Measurements from ENCODE around the gene GPHN.

The GPHN gene

DNA sequence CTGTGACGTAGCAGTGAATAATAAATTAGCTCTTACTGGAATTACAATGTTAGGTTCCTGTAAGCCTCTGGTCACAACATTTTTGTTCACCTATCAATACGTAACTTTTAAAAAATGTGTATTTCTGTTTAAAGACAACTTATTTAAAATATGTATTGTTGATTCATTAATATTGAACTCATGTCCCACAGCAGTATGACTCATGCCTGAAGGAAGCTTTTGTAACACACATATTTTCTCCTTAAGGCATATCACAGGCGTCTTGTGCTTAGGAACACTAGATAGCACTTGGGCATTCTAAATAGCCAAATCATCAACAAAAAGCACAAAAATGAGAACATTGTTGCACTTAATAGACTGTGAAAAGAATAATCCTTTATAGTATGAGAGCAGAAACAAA, 92.5 kb downstream of the GPHN start:
- DNase-seq (ENCODE audit: low spot score): peak; percentile 19

- DNase-seq (ENCODE audit: low spot score): no peak
Observed at GRCh38 chr14:66601932-66602578, 94.1 kb downstream of the GPHN start.

GRCh38 chr14:66603945-66604344, 96.0 kb downstream of the GPHN start:
- no peak for DNase-seq (ENCODE audit: low spot score)

- no peak for DNase-seq (ENCODE audit: low spot score)
Observed at GRCh38 chr14:66606826-66607225, 98.9 kb downstream of the GPHN start.

GRCh38 chr14:66610154-66610563, 102.2 kb downstream of the GPHN start:
- peak; percentile 16 for DNase-seq (ENCODE audit: low spot score)

GRCh38 chr14:66613344-66613743, 105.4 kb downstream of the GPHN start:
- DNase-seq (ENCODE audit: low spot score): no peak

DNA sequence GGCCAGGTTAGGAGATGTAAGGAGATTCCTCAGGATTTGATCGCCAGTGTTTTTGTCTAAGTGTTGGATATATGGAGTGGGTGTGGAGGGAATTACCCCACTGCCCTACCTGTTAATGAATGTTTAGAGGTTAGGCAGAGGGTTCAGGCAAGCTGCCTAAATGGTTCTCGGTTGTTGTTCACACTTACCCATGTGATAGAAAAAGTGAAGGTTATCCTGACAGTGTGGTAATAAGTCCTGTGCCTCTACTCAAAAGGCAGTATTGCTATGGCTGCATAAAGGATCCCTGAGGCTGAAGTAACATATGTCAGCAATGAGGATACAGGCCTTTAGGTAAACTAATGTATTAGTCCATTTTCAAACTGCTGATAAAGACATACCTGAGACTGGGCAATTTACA, 112.0 kb downstream of the GPHN start:
- DNase-seq (ENCODE audit: low spot score): no peak

DNA sequence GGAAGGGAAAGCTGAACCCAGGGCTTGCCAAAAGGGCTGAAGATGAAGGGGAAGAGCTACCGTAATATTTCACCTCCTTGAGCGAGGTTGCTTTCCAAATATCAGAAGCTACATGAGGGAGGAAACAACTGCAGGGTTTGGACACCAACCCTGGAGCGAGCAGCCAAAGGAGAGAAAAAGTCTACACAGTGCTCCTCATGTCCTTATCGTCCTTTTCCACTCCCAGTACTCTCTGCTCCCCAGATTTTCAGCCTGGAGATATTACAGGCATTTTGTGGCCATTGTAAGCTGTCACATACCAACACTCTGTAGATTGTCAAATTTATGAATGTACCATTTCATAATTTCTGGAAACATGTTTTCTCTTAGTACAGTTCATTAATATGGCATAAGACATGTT, 115.9 kb downstream of the GPHN start:
- DNase-seq (ENCODE audit: low spot score): no peak

DNA sequence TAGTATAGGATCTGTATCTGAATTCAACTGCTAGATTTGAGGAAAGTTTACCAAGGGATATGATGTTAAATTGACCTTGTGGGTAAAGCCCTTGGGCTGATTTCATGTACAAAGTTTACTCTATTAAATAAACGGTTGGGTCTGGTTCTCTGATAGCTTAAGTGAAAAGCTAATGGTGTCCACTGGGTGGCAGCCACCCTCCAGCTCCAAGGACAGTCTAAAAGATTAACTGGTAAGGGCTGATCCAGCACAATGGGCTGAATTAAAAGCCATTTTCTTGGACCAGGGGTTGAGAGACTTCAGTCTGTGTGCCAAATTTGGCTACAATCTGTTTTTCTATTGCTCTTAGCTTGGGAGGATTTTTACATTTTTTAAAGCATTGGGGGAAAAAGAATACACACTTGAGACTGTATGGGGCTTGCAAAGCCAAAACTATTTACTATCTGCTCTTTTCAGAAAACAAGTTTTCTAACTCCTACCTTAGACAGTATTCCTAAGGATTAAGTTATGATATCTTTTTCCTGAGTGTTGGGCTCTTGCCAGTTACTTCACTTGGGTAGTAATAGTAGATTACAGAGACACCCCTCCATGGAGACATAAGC, 116.5 kb downstream of the GPHN start:
- DNase-seq (ENCODE audit: low spot score): peak; percentile 52

- no peak for DNase-seq (ENCODE audit: low spot score)
Observed at GRCh38 chr14:66628636-66629035, 120.7 kb downstream of the GPHN start.

DNA sequence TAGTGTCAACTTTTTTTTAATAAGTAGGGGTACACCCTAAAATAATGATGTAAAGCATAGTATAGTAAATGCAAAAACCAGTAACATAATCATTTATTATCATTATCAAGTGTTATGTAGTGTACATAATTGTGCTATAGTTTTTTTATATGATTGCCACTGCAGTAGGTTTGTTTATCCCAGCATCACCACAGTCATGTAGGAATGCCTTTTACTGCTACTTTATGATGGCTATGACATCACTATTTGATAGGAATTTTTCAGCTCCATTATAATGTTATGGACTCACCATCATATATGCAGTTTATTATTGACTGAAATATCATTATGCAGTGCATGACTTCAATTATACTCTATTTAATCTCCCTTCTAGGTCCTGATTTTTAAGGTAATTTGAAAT, 121.6 kb downstream of the GPHN start:
- no peak for DNase-seq (ENCODE audit: low spot score)

DNA sequence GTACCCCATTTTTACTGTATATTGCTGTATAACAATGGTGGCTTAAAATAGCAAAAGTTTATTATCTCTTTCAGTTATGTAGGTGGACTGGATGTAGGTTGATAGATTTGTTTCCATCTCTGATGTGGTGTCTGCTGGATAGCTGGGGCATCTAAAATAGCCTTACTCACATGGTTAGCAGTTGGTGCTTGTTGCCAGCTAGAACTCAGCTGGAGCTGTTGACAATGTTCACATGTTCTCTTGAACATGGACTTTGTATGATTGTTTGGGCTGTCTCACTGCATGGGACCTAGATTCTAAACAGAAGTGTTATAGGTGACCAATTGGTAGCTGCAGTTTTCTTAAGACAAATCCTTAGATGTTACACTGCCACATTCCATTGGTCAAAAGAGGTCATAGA, 126.9 kb downstream of the GPHN start:
- DNase-seq (ENCODE audit: low spot score): peak; percentile 9

DNA sequence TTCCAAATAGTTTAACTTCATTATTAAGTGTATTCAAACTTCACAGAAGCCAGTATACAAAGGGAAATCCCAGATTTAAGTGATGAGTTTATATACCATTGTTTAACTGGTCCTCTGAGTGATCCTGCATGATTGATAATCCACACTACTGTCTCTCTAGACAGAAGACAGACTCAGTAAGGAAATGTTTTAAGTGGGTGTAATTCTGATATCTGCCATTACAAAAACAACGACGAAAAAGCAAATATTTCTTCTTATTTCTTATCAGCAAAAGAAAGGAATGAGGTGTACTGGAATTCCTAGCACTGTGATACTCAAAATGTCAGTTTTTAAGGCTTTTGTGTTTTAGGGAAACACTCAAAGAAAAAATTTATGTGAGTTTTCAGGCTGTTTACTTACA, 127.5 kb downstream of the GPHN start:
- DNase-seq (ENCODE audit: low spot score): no peak

DNA sequence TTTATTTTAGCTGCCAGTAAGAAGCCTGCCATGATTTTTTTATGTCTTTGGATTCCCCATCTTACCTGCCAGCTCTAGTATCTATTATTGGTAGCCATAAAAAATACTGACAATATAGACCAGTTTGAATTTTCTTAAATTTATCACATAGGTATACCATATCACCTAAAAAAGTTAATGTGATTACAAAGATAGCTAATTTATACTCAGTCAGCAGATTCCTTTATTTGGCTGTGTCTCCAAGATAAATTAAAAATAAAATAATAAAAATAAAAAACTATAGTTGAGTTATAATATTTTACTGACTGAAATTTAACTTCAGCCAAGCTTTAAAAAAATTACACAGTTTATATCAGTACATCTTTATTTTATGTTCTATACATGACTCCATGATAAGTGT, 128.3 kb downstream of the GPHN start:
- DNase-seq (ENCODE audit: low spot score): no peak

DNA sequence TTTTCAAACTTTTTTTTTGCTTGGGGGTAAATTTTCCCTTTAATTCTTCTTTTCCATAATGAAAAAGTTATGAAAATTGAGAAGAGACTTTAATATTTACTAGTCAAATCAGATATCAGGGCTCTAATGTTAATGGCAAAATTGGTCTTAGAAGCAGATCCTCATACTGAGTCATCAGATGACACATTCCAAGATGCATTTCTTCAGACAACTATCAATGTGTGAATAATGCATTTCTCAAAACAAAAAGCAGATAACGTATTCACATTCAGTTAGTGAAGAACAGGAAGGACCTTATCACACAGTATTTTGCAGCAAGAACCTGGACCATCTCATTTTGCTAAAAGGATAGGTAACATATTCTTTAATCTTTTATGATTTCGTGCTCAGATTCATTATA, 130.7 kb downstream of the GPHN start:
- peak; percentile 52 for DNase-seq (ENCODE audit: low spot score)

- DNase-seq (ENCODE audit: low spot score): no peak
Observed at GRCh38 chr14:66641861-66642635, 134.1 kb downstream of the GPHN start.

DNA sequence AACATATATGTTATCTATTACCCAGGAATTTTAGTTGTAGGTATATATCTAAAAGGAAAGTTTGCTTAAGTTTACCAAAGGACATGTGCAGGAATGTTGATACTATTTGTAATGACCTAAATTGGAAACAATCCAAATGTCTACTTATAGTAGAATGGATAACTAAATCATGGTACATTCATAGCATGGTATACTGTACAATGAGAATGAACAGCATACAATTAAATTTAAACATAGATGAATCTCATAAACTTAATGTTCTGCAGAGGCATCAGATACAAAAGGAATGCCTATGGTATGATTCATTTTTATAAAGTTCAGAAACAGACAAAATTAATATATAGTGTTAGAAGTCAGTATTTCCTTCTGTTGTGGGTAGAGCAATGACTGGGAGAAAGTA, 135.4 kb downstream of the GPHN start:
- no peak for DNase-seq (ENCODE audit: low spot score)

GRCh38 chr14:66645716-66646115, 137.8 kb downstream of the GPHN start:
- peak; percentile 43 for DNase-seq (ENCODE audit: low spot score)

DNA sequence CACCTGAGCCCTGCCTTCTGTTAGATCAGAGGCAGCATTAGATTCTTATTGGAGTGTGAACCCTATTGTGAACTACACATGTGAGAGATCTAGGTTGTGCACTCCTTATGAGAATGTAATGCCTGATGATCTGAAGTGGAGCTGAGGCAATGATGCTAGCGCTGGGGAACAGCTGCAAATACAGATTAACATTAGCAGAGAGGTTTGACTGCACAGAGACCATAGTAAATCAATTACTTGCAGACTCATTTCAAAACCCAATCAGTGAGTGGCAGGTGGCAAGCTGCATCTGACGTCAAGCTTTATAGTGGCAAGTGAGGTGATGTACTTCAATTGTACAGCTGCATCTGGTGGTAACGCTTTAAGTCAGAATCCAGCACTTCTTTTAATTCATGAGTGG, 141.6 kb downstream of the GPHN start:
- no peak for DNase-seq (ENCODE audit: low spot score)

- peak; percentile 39 for DNase-seq (ENCODE audit: low spot score)
Observed at GRCh38 chr14:66650491-66650911, 142.6 kb downstream of the GPHN start.

DNA sequence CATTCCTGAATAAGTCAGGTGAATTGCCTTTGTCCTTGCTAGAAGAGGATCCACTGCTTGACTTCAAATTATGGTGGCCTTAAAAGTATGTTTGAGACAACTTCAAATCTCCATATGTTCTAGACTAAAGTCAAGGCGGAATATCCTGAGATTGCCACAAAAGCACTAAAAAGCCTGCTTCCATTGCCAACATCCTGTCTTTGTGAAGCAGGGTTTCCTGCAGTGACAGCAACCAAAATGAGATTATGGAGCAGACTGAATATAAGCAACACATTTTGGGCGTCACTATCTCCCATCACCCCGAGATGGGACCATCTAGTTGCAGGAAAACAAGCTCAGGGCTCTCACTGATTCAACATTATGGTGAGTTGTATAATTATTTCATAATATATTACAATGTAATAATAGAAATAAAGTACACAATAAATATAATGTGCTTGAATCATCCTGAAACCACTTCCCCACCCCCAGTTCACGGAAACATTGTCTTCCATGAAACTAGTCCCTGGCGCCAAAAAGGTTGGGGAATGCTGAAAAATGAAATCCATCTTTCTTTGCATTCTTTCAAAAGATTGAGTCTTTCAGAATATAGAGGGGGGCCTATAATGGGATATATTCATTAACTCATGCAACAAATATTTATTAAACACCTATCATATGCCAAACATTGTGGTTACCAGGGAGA, 143.7 kb downstream of the GPHN start:
- no peak for DNase-seq (ENCODE audit: low spot score)

- no peak for DNase-seq (ENCODE audit: low spot score)
Observed at GRCh38 chr14:66652525-66653106, 144.7 kb downstream of the GPHN start.

Measured in kidney tubule cell (primary cell).